GM23338 (cell line): ENCODE data around the gene TTLL8. TPM values are rescaled to one million over a fixed set of nuclear protein-coding genes. Genes with fewer than 3 reads are reported as not detected.

Experiments used
- ZNF462 ChIP-seq: fragments of 250-450 bp; sonication (Bioruptor Pico); IDR thresholded peaks from 2 replicates; pipeline ENCODE4 v1.5.0; 2020; ENCODE audit warnings: mild to moderate bottlenecking, moderate library complexity
- polyA plus RNA-seq: library from polyadenylated mRNA; unstranded; fragments of >200 nt; fragmentation: Nextera tagmentation; extraction: Ambion mirVana; gene quantifications from 2 replicates; pipeline ENCODE4 v1.2.1, GENCODE V29; 2016
- total RNA-seq: library from RNA; depleted of rRNA; stranded (reverse); fragments of >200 nt; shearing (Covaris generic); gene quantifications from 2 replicates; pipeline ENCODE4 v1.2.3, GENCODE V29; 2014
- TF ChIP-seq, protein P1 (sequence below): IDR thresholded peaks from one replicate; pipeline ENCODE4 v1.6.1; 2018; ENCODE audit warnings: antibody characterized with exemption; ENCODE audit not compliant: unreplicated experiment
- TF ChIP-seq, protein P2 (sequence below): IDR thresholded peaks from 2 replicates; pipeline ENCODE4 v1.6.1; 2016; ENCODE audit warnings: antibody characterized with exemption

The TTLL8 gene
- total and polyA plus RNA-seq, 2 experiments from 2014 or later: not detected

GRCh38 chr22:50091092-50091768, 33.1 kb upstream of the TTLL8 start (continued):
- no peak for TF ChIP-seq ZNF462 (CRISPR knock-in tag)
- TF ChIP-seq, protein P1, sequence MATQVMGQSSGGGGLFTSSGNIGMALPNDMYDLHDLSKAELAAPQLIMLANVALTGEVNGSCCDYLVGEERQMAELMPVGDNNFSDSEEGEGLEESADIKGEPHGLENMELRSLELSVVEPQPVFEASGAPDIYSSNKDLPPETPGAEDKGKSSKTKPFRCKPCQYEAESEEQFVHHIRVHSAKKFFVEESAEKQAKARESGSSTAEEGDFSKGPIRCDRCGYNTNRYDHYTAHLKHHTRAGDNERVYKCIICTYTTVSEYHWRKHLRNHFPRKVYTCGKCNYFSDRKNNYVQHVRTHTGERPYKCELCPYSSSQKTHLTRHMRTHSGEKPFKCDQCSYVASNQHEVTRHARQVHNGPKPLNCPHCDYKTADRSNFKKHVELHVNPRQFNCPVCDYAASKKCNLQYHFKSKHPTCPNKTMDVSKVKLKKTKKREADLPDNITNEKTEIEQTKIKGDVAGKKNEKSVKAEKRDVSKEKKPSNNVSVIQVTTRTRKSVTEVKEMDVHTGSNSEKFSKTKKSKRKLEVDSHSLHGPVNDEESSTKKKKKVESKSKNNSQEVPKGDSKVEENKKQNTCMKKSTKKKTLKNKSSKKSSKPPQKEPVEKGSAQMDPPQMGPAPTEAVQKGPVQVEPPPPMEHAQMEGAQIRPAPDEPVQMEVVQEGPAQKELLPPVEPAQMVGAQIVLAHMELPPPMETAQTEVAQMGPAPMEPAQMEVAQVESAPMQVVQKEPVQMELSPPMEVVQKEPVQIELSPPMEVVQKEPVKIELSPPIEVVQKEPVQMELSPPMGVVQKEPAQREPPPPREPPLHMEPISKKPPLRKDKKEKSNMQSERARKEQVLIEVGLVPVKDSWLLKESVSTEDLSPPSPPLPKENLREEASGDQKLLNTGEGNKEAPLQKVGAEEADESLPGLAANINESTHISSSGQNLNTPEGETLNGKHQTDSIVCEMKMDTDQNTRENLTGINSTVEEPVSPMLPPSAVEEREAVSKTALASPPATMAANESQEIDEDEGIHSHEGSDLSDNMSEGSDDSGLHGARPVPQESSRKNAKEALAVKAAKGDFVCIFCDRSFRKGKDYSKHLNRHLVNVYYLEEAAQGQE: no peak
- TF ChIP-seq, protein P2, sequence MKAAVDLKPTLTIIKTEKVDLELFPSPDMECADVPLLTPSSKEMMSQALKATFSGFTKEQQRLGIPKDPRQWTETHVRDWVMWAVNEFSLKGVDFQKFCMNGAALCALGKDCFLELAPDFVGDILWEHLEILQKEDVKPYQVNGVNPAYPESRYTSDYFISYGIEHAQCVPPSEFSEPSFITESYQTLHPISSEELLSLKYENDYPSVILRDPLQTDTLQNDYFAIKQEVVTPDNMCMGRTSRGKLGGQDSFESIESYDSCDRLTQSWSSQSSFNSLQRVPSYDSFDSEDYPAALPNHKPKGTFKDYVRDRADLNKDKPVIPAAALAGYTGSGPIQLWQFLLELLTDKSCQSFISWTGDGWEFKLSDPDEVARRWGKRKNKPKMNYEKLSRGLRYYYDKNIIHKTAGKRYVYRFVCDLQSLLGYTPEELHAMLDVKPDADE: no peak
